Measurements from ENCODE around the gene ZNF487. TPM values are rescaled to one million over a fixed set of nuclear protein-coding genes. Genes with fewer than 3 reads are reported as not detected.

Gene ZNF487
- total and polyA plus RNA-seq, 2 experiments from 2014 or later, result 8.1 to 8.9 TPM

GRCh38 chr10:43471146-43471545 lies 34.2 kb downstream of the ZNF487 start:
- no peak overlapping the region for H3K4me2 ChIP-seq
- no peaks in the 10 kb centered on the region for H3K36me3 ChIP-seq (replicated peaks; ENCODE audit: insufficient read depth, low read depth)
- no peak for DNase-seq (ENCODE audit: low spot score)
- H3K27ac ChIP-seq, result no peak overlapping the region
- peaks cover 4% of the 10 kb centered on the region for H3K4me1 ChIP-seq (ENCODE audit: insufficient read depth)
- no peaks in the 10 kb centered on the region for H3K9me2 ChIP-seq (replicated peaks; ENCODE audit: insufficient read depth)
- no peak overlapping the region for H3K4me3 ChIP-seq
- TF ChIP-seq EZH2 (IDR thresholded peaks at IDR 0.05; ENCODE audit: borderline replicate concordance), result no peak
- TF ChIP-seq, protein P1, sequence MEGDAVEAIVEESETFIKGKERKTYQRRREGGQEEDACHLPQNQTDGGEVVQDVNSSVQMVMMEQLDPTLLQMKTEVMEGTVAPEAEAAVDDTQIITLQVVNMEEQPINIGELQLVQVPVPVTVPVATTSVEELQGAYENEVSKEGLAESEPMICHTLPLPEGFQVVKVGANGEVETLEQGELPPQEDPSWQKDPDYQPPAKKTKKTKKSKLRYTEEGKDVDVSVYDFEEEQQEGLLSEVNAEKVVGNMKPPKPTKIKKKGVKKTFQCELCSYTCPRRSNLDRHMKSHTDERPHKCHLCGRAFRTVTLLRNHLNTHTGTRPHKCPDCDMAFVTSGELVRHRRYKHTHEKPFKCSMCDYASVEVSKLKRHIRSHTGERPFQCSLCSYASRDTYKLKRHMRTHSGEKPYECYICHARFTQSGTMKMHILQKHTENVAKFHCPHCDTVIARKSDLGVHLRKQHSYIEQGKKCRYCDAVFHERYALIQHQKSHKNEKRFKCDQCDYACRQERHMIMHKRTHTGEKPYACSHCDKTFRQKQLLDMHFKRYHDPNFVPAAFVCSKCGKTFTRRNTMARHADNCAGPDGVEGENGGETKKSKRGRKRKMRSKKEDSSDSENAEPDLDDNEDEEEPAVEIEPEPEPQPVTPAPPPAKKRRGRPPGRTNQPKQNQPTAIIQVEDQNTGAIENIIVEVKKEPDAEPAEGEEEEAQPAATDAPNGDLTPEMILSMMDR (IDR thresholded peaks at IDR 0.05; ENCODE audit: poor library complexity), result no peak
- no peak for TF ChIP-seq EZH2phosphoT487 (IDR thresholded peaks at IDR 0.05; ENCODE audit: low read depth, severe bottlenecking, unreplicated experiment)
- no peaks in the 10 kb centered on the region for H4K20me1 ChIP-seq (ENCODE audit: insufficient read depth, poor library complexity, severe bottlenecking)
- H3K79me2 ChIP-seq, result no peaks in the 10 kb centered on the region
- no peaks in the 10 kb centered on the region for H3K27me3 ChIP-seq
- WGBS (ENCODE audit: low lambda C conversion rate, missing lambda C conversion rate), result 92% methylated on average over 14 of the region's 14 CpGs
- H2AFZ ChIP-seq, result no peak overlapping the region
- H3K9me3 ChIP-seq (ENCODE audit: low read depth), result no peaks in the 10 kb centered on the region

- 85% methylated on average over 3 of the region's 3 CpGs for WGBS (ENCODE audit: low lambda C conversion rate, missing lambda C conversion rate)
- no peak for DNase-seq (ENCODE audit: low spot score)
- Histone ChIP-seq H3K4me3 (no peak overlapping the region), H3K27me3 (no peaks in the 10 kb centered on the region), H3K4me2 (no peak overlapping the region), H3K9me3 (ENCODE audit: low read depth) (no peaks in the 10 kb centered on the region), H3K4me1 (ENCODE audit: insufficient read depth) (peaks cover 4% of the 10 kb centered on the region), H3K79me2 (no peaks in the 10 kb centered on the region), H2AFZ (no peak overlapping the region), H3K36me3 (replicated peaks; ENCODE audit: insufficient read depth, low read depth) (no peaks in the 10 kb centered on the region), H4K20me1 (ENCODE audit: insufficient read depth, poor library complexity, severe bottlenecking) (no peaks in the 10 kb centered on the region), H3K9me2 (replicated peaks; ENCODE audit: insufficient read depth) (no peaks in the 10 kb centered on the region), H3K27ac (no peak overlapping the region)
- TF ChIP-seq EZH2phosphoT487 (IDR thresholded peaks at IDR 0.05; ENCODE audit: low read depth, severe bottlenecking, unreplicated experiment), result no peak
- TF ChIP-seq, protein P1 (IDR thresholded peaks at IDR 0.05; ENCODE audit: poor library complexity), result no peak
- no peak for TF ChIP-seq EZH2 (IDR thresholded peaks at IDR 0.05; ENCODE audit: borderline replicate concordance)
Measured at GRCh38 chr10:43471935-43472720, 35.2 kb downstream of the ZNF487 start.

DNA sequence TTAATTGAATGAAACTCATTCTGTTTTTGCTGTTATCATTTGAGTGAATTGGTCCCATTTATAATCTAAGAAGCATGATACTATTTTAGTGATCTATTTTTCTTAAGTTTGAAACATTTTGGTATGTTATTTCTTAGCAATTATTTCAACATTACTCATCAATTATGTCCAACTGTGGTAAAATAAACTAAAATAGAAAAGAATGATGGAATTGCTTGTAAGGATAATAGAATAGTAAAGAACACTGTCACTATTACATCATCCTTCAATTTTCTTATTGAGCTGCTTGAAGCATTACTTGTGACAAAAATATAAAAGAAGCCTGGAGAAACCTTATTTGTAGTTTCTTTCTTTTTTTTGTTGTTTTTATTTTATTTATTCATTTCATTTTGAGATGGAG lies 42.4 kb downstream of the ZNF487 start:
- Histone ChIP-seq H3K4me1 (ENCODE audit: insufficient read depth) (no peaks in the 10 kb centered on the region), H3K27me3 (no peaks in the 10 kb centered on the region), H3K4me3 (no peak overlapping the region), H3K4me2 (no peak overlapping the region), H3K9me3 (ENCODE audit: low read depth) (peaks cover 12% of the 10 kb centered on the region), H3K9me2 (replicated peaks; ENCODE audit: insufficient read depth) (no peaks in the 10 kb centered on the region), H3K27ac (no peak overlapping the region), H2AFZ (no peak overlapping the region), H4K20me1 (ENCODE audit: insufficient read depth, poor library complexity, severe bottlenecking) (no peaks in the 10 kb centered on the region), H3K36me3 (replicated peaks; ENCODE audit: insufficient read depth, low read depth) (no peaks in the 10 kb centered on the region), H3K79me2 (no peaks in the 10 kb centered on the region)
- TF ChIP-seq, protein P1 (IDR thresholded peaks at IDR 0.05; ENCODE audit: poor library complexity), result no peak
- TF ChIP-seq EZH2phosphoT487 (IDR thresholded peaks at IDR 0.05; ENCODE audit: low read depth, severe bottlenecking, unreplicated experiment) (no peak), EZH2 (IDR thresholded peaks at IDR 0.05; ENCODE audit: borderline replicate concordance) (no peak)
- no peak for DNase-seq (ENCODE audit: low spot score)
